ENCODE results near the gene FAM193A. TPM values are rescaled to one million over a fixed set of nuclear protein-coding genes. Genes with fewer than 3 reads are reported as not detected.
"Not testable (repeated sequence)": the region's sequence is repeated elsewhere in the genome, so short reads cannot be mapped to it uniquely, and the experiment has no call there.

The FAM193A gene
- total RNA-seq, 8 experiments from 2014 or later = 9.1 to 38.2 (median 18.6) TPM

DNA sequence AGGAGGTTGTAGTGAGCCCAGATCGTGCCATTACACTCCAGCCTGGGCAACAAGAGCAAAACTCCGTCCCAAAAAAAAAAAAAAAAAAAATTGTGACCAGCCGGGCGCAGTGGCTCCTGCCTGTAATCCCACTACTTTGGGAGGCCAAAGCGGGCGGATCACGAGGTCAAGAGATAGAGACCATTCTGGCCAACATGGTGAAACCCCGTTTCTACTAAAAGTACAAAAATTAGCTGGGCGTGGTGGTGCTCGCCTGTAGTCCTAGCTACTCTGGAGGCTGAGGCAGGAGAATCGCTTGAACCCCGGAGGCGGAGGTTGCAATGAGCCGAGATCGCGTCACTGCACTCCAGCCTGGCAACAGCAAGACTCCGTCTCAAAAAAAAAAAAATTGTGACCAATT is 190.4 kb downstream of the FAM193A start:
- H3K4me1 ChIP-seq (replicated peaks in 1 of 2); H3K4me3 ChIP-seq; in situ Hi-C loops (cut with MboI; ENCODE audit: low pct_unique_long_range_greater_than_20kb in 2 of 9, low sequenced_read_pairs in 9 of 9, unreplicated experiment in 9 of 9); H3K27ac ChIP-seq; ATAC-seq (replicated peaks in 6 of 8): not testable (repeated sequence)
- 93 to 100% (median 95%) methylated on average over 1 to 13 of the region's 17 CpGs; no CpG with 5 or more reads in 3 of the 10 experiments for WGBS, 10 experiments

DNA sequence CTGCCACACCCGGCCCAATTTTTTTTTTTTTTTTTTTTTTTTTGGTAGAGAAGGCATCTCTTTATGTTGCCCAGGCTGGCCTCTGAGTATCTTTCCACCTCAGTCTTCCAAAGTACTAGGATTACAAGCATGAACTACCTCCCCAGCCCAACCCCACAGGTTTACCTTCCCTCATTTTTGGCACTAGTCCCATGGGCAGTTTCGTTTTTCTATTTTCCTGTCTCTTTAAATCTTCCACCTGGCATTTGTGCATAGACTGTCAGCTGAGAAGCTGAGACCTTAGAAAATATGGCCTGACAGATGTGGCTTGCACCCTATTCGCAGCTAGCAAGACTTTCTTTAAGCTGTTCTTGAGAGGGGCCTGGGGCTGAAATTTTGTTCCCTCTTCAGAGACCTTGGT is 191.8 kb downstream of the FAM193A start:
- in situ Hi-C loops (cut with MboI; ENCODE audit: low pct_unique_long_range_greater_than_20kb in 2 of 9, low sequenced_read_pairs in 9 of 9, unreplicated experiment in 9 of 9) = no loop called here
- no peak for ATAC-seq (replicated peaks in 6 of 8)
- 83 to 100% (median 100%) methylated on average over 1 to 2 of the region's 3 CpGs; no CpG with 5 or more reads in 5 of the 10 experiments for WGBS, 10 experiments
- Histone ChIP-seq H3K4me3 (no peak overlapping the region), H3K4me1 (replicated peaks in 1 of 2) (no peaks in the 10 kb centered on the region), H3K27ac (no peak overlapping the region)

DNA sequence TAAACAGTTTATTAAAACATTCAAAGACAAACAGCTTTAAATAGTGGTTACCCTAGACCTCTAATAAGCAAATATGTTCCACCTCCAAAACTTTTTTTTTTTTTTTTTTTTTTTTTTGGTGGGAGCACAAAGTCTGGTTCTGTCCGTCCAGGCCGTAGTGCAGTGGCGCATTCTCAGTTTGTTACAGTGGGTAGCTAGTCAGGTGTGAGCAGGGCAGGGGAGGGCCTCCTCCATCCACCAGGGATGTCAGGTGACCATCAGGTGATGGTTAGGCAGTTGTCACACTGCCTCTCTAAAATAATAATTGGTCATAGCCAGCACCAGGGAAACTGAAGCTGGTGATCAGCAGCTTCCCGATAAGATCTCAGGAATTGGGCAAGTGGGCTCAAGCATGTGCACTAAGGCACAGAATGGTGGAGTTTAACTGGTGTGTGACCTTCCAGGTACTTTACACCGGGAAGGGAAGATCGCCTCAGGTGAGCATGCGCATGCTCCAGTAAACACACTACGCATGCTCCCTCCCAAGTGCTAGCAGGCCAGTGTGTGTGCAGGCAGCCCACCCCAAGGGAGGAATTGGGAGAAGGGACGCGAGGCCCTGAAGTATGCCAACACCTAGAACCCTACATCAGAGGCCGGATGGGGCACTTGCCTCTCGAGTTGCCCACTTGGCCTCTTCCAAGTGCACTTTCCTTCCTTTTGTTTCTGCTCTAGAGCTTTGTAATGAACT is 192.5 kb downstream of the FAM193A start:
- 80 to 100% (median 98%) methylated on average over 1 to 9 of the region's 12 CpGs; no CpG with 5 or more reads in 2 of the 10 experiments for WGBS, 10 experiments
- no peak overlapping the region for H3K27ac ChIP-seq
- H3K4me1 ChIP-seq (replicated peaks in 1 of 2) = no peaks in the 10 kb centered on the region
- no peak overlapping the region for H3K4me3 ChIP-seq
- no peak for ATAC-seq (replicated peaks in 6 of 8)
- in situ Hi-C loops (cut with MboI; ENCODE audit: low pct_unique_long_range_greater_than_20kb in 2 of 9, low sequenced_read_pairs in 9 of 9, unreplicated experiment in 9 of 9) = no loop called here

DNA sequence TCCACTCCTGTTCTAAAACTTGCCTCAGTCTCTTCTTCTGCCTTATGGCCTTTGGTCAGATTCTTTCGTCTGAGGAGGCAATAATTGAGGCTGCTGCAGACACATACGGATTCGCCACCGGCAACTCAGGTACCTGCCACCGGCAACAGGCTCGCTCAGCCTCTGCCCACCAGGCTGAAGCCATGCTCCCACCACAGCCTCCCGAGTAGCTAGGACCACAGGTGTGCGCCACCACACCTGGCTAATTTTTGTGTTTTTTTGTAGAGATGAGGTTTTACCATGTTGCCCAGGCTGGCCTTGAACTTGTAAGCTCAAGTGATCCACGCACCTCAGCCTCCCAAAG is 193.1 kb downstream of the FAM193A start:
- in situ Hi-C loops (cut with MboI; ENCODE audit: low pct_unique_long_range_greater_than_20kb in 2 of 9, low sequenced_read_pairs in 9 of 9, unreplicated experiment in 9 of 9) = no loop called here
- 89 to 100% (median 100%) methylated on average over 1 to 8 of the region's 9 CpGs; no CpG with 5 or more reads in 5 of the 10 experiments for WGBS, 10 experiments
- ATAC-seq (replicated peaks in 6 of 8) = no peak
- no peak overlapping the region for H3K4me3 ChIP-seq
- no peak overlapping the region for H3K27ac ChIP-seq
- no peaks in the 10 kb centered on the region for H3K4me1 ChIP-seq (replicated peaks in 1 of 2)

DNA sequence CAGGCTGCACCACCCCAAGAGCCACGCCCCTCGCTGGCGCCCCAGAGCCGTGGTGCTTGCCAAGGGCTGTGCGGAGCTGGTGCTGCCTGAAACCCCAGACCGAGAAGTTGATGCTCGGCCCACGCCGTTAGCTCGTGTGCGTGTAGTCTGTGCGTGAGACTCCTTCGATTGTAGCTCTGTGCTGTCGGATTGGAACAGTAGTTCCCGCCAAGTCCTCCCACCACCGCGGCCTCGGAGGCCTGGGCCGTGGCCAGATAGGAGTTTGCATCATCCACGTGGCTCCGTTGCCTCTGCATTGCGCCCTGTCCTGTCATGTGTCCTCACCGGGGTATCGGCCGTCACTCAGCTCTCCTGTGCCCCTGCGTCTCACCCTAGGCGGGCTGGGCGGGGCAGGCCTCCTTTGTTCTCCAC is 195.5 kb downstream of the FAM193A start:
- 60 to 100% (median 88%) methylated on average over 1 to 7 of the region's 28 CpGs; no CpG with 5 or more reads in 5 of the 10 experiments for WGBS, 10 experiments
- in situ Hi-C loops (cut with MboI; ENCODE audit: low pct_unique_long_range_greater_than_20kb in 2 of 9, low sequenced_read_pairs in 9 of 9, unreplicated experiment in 9 of 9) = no loop called here
- Histone ChIP-seq H3K4me3 (no peak overlapping the region), H3K4me1 (replicated peaks in 1 of 2) (no peaks in the 10 kb centered on the region), H3K27ac (no peak overlapping the region)
- peak in 5 of 8 experiments; percentile 15 to 71 (median 52) for ATAC-seq (replicated peaks in 6 of 8)

DNA sequence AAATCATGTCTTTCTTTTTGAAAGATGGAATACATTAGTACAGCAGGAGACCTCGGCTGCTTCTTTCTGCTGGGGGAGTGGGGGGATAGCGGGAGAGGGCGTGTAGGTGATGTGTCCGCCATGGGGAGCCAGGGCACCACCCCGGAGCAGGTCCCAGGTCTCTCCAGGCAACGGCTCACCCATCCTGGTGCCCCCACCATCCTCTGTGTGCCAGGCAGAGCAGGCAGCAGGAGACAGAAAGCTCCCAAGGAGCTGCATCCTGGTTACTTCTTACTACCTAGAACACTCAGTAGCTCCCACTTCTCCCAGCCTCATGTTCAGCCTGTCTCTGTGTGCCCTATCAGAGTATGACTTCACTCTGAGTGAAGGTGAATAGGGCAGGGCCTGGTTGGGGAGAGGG is 196.1 kb downstream of the FAM193A start:
- peak in 5 of 8 experiments; percentile 9 to 24 (median 16) for ATAC-seq (replicated peaks in 6 of 8)
- in situ Hi-C loops (cut with MboI; ENCODE audit: low pct_unique_long_range_greater_than_20kb in 2 of 9, low sequenced_read_pairs in 9 of 9, unreplicated experiment in 9 of 9) = no loop called here
- WGBS, 10 experiments = 29 to 100% (median 100%) methylated on average over 1 to 3 of the region's 6 CpGs; no CpG with 5 or more reads in 7 of the 10 experiments
- Histone ChIP-seq H3K4me1 (replicated peaks in 1 of 2) (no peaks in the 10 kb centered on the region), H3K27ac (no peak overlapping the region), H3K4me3 (no peak overlapping the region)

DNA sequence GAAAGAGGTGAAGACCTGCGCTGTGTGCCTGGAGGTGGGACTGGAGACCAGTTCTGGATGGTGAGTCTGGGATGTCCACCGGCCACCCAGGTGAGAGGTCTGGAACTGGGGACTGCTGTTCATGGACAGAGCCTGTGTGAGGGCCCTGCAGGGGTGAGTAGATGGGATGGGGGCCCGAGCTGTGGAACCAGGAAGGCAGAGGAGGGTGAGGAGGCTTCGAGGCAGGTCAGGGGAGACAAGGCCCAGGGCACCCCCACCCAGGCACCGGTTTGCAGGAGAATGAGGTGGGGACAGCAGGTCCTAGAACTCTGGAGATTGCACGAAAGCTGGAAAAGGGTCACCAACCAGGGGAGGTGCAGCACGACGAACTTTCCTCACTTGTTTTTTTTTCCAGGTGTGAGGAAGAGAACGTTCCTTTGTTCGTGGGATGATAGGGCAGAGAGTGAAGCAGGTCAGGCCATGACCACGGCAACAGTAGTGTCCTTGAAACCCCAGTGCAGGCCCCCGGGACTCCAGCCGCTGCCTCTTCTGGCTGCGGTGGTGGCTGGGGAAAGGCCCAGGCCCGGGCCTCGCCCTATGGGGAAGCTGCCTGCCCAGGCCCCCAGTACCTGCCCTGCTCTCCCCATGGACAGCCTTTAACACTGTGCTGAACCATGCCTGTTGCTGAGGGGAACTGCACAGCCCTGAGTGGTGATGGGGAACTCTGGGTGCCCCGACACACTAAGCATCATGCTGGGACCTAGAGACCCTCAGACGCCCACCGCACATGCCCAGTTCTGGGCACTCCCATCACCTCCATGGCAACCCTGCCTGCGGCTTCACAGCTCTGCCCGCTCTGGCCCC is 196.8 kb downstream of the FAM193A start:
- Histone ChIP-seq H3K4me1 (replicated peaks in 1 of 2) (no peaks in the 10 kb centered on the region), H3K27ac (no peak overlapping the region), H3K4me3 (no peak overlapping the region)
- ATAC-seq (replicated peaks in 6 of 8) = peak in 5 of 8 experiments; percentile 27 to 46 (median 42)
- WGBS, 10 experiments = 87 to 100% (median 100%) methylated on average over 1 to 7 of the region's 21 CpGs; no CpG with 5 or more reads in 3 of the 10 experiments
- in situ Hi-C loops (cut with MboI; ENCODE audit: low pct_unique_long_range_greater_than_20kb in 2 of 9, low sequenced_read_pairs in 9 of 9, unreplicated experiment in 9 of 9) = no loop called here

DNA sequence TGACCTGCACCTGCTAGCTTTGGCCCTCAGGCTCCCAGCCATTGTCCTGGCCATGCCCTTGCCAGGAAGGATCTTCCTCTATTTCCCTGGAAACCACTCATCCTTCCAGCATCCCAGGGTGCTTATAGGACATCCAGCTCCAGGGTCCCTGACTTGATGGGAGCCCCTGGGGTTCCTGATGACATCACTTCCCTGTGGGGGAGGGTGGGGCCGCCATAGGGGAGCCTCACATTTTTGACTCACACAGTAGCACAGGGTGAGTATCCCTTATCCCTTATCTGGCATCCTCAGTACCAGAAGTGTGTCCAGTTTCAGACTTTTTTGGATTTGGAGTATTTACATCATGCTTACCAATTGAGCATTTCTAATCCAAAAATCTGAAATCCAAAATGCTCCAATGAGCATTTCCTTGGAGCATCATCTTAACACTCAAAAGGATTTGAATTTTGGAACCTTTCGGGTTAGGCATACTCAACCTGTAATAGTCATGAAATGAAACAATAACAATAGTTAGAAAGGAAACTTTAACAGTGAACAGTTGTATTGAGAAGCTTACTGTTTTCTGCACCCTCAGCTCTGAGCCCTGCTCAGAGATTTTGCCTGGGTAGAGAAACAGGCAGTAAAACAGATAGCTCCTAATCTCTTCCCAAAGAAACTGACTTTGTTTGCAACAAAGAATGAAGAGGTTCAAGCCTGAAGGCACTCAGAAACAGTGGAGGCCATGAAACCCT is 197.6 kb downstream of the FAM193A start:
- Histone ChIP-seq H3K4me1 (replicated peaks in 1 of 2) (no peaks in the 10 kb centered on the region), H3K4me3 (no peak overlapping the region), H3K27ac (no peak overlapping the region)
- peak in 1 of 8 experiments; percentile 16 for ATAC-seq (replicated peaks in 6 of 8)
- 100% methylated on average over 1 to 2 of the region's 2 CpGs; no CpG with 5 or more reads in 5 of the 10 experiments for WGBS, 10 experiments
- in situ Hi-C loops (cut with MboI; ENCODE audit: low pct_unique_long_range_greater_than_20kb in 2 of 9, low sequenced_read_pairs in 9 of 9, unreplicated experiment in 9 of 9) = no loop called here

DNA sequence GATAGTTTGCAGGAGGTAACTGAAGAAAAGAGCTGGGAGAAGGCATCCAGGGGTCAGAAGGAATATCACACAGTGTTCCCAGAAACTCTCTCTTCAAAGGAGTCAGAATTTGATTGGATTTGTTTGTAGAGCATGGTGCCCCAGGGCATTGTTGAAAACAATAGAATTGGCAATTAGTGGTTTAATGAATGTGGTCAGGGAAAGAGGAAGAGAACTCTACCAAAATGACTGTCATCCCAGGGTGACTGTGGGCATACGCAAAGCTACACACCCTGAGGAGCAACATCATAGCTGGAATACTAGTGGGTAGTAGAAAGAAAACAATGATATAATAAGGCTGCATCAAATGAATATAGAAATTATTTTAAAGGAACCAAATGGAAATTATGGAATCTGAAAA is 198.2 kb downstream of the FAM193A start:
- WGBS, 10 experiments = 89 to 100% (median 100%) methylated on average over 1 of the region's 1 CpG; no CpG with 5 or more reads in 6 of the 10 experiments
- ATAC-seq (replicated peaks in 6 of 8) = no peak
- no peak overlapping the region for H3K27ac ChIP-seq
- no peaks in the 10 kb centered on the region for H3K4me1 ChIP-seq (replicated peaks in 1 of 2)
- H3K4me3 ChIP-seq = no peak overlapping the region
- in situ Hi-C loops (cut with MboI; ENCODE audit: low pct_unique_long_range_greater_than_20kb in 2 of 9, low sequenced_read_pairs in 9 of 9, unreplicated experiment in 9 of 9) = no loop called here

DNA sequence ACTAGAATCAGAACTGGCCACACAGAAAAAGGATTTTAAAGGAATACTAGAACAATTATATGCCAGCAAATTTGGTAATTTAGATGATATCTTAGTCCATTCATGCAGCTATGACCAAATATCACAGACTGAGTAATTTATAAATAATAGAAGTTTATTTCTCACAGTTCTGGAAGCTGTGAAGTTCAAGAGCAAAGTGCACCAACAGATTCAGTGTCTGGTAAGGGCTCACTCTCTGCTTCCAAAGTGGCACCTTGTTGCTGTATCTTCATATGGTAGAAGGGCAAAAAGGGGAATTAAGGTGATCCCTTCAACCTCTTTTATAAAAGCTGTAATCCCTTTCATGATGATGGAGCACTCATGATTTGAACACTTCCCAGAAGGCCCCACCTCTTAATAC is 199.4 kb downstream of the FAM193A start:
- Histone ChIP-seq H3K4me1 (replicated peaks in 1 of 2) (no peaks in the 10 kb centered on the region), H3K4me3 (no peak overlapping the region), H3K27ac (no peak overlapping the region)
- ATAC-seq (replicated peaks in 6 of 8) = no peak
- in situ Hi-C loops (cut with MboI; ENCODE audit: low pct_unique_long_range_greater_than_20kb in 2 of 9, low sequenced_read_pairs in 9 of 9, unreplicated experiment in 9 of 9) = no loop called here

DNA sequence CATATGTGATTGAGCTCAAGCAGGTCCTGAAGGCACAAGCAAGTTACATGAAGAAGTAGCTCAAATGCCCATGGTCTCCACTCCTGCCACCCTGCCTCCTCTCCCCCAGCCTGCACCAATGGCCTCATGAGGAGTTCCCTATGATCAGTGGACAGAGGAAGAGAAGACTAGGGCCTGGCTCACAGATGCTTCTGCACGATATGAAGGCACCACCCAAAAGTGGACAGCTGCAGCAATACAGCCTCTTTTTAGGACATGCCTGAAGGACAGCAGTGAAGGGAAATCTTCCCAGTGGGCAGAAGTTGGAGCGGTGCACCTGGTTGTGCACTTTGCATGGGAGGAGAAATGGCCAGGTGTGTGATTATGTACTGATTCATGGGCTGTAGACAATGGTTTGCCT is 201.8 kb downstream of the FAM193A start:
- ATAC-seq (replicated peaks in 6 of 8); H3K27ac ChIP-seq; H3K4me3 ChIP-seq; in situ Hi-C loops (cut with MboI; ENCODE audit: low pct_unique_long_range_greater_than_20kb in 2 of 9, low sequenced_read_pairs in 9 of 9, unreplicated experiment in 9 of 9); H3K4me1 ChIP-seq (replicated peaks in 1 of 2): not testable (repeated sequence)
- WGBS, 10 experiments = 83 to 100% (median 86%) methylated on average over 1 of the region's 2 CpGs; no CpG with 5 or more reads in 7 of the 10 experiments

DNA sequence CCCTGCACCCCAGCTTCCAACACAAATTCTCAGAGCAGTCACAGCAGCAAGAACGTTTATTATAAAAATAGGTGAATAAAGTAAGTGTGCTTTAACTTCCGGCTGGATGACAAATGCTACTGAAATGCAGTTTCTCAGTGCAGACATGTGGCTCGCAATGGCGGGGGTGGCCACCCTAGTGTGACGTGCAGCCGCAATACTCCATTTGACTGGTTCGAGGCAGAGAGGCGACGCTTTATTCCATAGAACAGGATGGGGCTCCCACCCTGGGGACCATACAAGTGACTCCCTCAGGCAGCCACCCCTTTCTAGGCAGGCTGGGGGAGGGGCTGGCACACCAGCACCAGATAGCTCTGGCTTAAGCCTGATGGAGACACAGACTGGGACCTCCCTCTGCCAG is 205.2 kb downstream of the FAM193A start:
- Histone ChIP-seq H3K4me3 (no peak overlapping the region), H3K27ac (no peak overlapping the region), H3K4me1 (replicated peaks in 1 of 2) (no peaks in the 10 kb centered on the region)
- WGBS, 10 experiments = 60 to 100% (median 80%) methylated on average over 1 to 4 of the region's 9 CpGs; no CpG with 5 or more reads in 3 of the 10 experiments
- ATAC-seq (replicated peaks in 6 of 8) = no peak
- in situ Hi-C loops (cut with MboI; ENCODE audit: low pct_unique_long_range_greater_than_20kb in 2 of 9, low sequenced_read_pairs in 9 of 9, unreplicated experiment in 9 of 9) = no loop called here
